ENCODE results near the gene IMP3.

- TF ChIP-seq CTCF (IDR thresholded peaks at IDR 0.05): no peak
- TF ChIP-seq POLR2A (IDR thresholded peaks at IDR 0.05): no peak
Measured at GRCh38 chr15:75641603-75642002, 1.6 kb upstream of the IMP3 start.
